ENCODE data around the gene GZMM. TPM values are rescaled to one million over a fixed set of nuclear protein-coding genes. Genes with fewer than 3 reads are reported as not detected.

The GZMM gene
- polyA plus RNA-seq, 1 of the 3 experiments (the other 2 are of a cell fraction), result not detected

- TF ChIP-seq POLR2AphosphoS5 (IDR thresholded peaks at IDR 0.05; ENCODE audit: low read depth, low read length), result no peak
These were observed 44.8 kb upstream of the GZMM start (continued) for GRCh38 chr19:498977-499623.

GRCh38 chr19:501646-502045 is 42.2 kb upstream of the GZMM start:
- Histone ChIP-seq H3K79me2 (ENCODE audit: insufficient read depth) (no peaks in the 10 kb centered on the region), H3K4me1 (ENCODE audit: control insufficient read depth in 1 of 2, insufficient read depth in 2 of 2, low read depth in 1 of 2, low read length in 1 of 2) (peaks cover 3 to 4% of the 10 kb centered on the region in 2 experiments; a peak in 1 of 4 replicates), H3K36me3 (replicated peaks in 1 of 2; ENCODE audit: control insufficient read depth in 1 of 2, insufficient read depth in 2 of 2, low read length in 1 of 2) (no peaks in the 10 kb centered on the region), H3K27ac (ENCODE audit: low read depth in 2 of 2, low read length in 1 of 2) (no peak overlapping the region), H3K9ac (no peak overlapping the region), H3K9me3 (no peaks in the 10 kb centered on the region), H3K9me2 (no peaks in the 10 kb centered on the region), H2AFZ (ENCODE audit: low read depth) (no peak overlapping the region), H4K20me1 (ENCODE audit: insufficient read depth) (no peaks in the 10 kb centered on the region), H3F3A (replicated peaks; ENCODE audit: insufficient read depth) (no peaks in the 10 kb centered on the region), H3K27me3 (ENCODE audit: insufficient read depth) (peaks cover 6% of the 10 kb centered on the region; the same call in 1 of the 2 replicates), H3K4me2 (no peak overlapping the region), H3K4me3 (ENCODE audit: low read depth in 2 of 2, low read length in 1 of 2) (no peak overlapping the region)
- ChIA-PET POLR2A (no interaction called here), CTCF (no interaction called here)
- no peak for DNase-seq
- TF ChIP-seq CTCF (IDR thresholded peaks at IDR 0.05) (no peak), NRF1 (IDR thresholded peaks at IDR 0.05; ENCODE audit: low read depth, low read length) (no peak), ELF1 (IDR thresholded peaks at IDR 0.05) (no peak), FOXJ3 (CRISPR knock-in tag; IDR thresholded peaks at IDR 0.05) (no peak), EP300 (IDR thresholded peaks at IDR 0.05; ENCODE audit: borderline replicate concordance in 1 of 2, low read depth in 1 of 2, low read length in 1 of 2) (no peak), MAX (IDR thresholded peaks at IDR 0.05; ENCODE audit: low read depth) (no peak), NFIC (IDR thresholded peaks at IDR 0.05; ENCODE audit: borderline replicate concordance) (no peak), RXRA (IDR thresholded peaks at IDR 0.05; ENCODE audit: borderline replicate concordance, low read depth) (no peak), EZH2phosphoT487 (IDR thresholded peaks at IDR 0.05; ENCODE audit: borderline replicate concordance, low read depth) (no peak), TEAD4 (IDR thresholded peaks at IDR 0.05; ENCODE audit: borderline replicate concordance, insufficient read depth) (no peak), RAD21 (IDR thresholded peaks at IDR 0.05; ENCODE audit: low read length) (no peak), GATA2 (CRISPR knock-in tag; IDR thresholded peaks at IDR 0.05) (no peak), ZBTB33 (IDR thresholded peaks at IDR 0.05; ENCODE audit: borderline replicate concordance, low read depth) (no peak), USF2 (IDR thresholded peaks at IDR 0.05; ENCODE audit: borderline replicate concordance, low read depth, low read length) (no peak), FOXM1 (IDR thresholded peaks at IDR 0.05; ENCODE audit: low read depth) (no peak), CHD2 (IDR thresholded peaks at IDR 0.05; ENCODE audit: low read length, partially characterized antibody) (no peak), GABPA (IDR thresholded peaks at IDR 0.05; ENCODE audit: low read depth) (no peak), REST (IDR thresholded peaks at IDR 0.05; ENCODE audit: low read depth, low read length) (no peak), POLR2AphosphoS5 (IDR thresholded peaks at IDR 0.05; ENCODE audit: low read depth, low read length) (no peak)
- TF ChIP-seq, protein P1, sequence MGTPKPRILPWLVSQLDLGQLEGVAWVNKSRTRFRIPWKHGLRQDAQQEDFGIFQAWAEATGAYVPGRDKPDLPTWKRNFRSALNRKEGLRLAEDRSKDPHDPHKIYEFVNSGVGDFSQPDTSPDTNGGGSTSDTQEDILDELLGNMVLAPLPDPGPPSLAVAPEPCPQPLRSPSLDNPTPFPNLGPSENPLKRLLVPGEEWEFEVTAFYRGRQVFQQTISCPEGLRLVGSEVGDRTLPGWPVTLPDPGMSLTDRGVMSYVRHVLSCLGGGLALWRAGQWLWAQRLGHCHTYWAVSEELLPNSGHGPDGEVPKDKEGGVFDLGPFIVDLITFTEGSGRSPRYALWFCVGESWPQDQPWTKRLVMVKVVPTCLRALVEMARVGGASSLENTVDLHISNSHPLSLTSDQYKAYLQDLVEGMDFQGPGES (IDR thresholded peaks at IDR 0.05; ENCODE audit: low read depth, low read length), result no peak
- 55% methylated on average over 14 of the region's 17 CpGs for WGBS (ENCODE audit: low lambda C conversion rate)
